Adipocyte (in vitro differentiated cells): ENCODE measurements around the gene FGF19.
"Not testable (repeated sequence)": the region's sequence is repeated elsewhere in the genome, so short reads cannot be mapped to it uniquely, and the experiment has no call there.

Source experiments
- DNase-seq: peaks from one replicate; pipeline ENCODE4 v3.0.0-alpha.2; 2015; ENCODE audit warnings: low read depth
- H3K27me3 ChIP-seq: replicated peaks from 2 replicates; pipeline ENCODE4 v1.7.0; 2013; ENCODE audit warnings: mild to moderate bottlenecking, low read length, moderate library complexity; ENCODE audit not compliant: control insufficient read depth, insufficient read depth
- H3K36me3 ChIP-seq: 2 replicates; pipeline ENCODE4 v1.7.0; 2013; ENCODE audit warnings: low read length, mild to moderate bottlenecking, moderate library complexity; ENCODE audit not compliant: control insufficient read depth, insufficient read depth, severe bottlenecking
- H3K4me1 ChIP-seq: 2 replicates; pipeline ENCODE4 v1.7.0; 2013; ENCODE audit warnings: mild to moderate bottlenecking, low read length, moderate library complexity; ENCODE audit not compliant: control insufficient read depth, insufficient read depth
- H3K4me3 ChIP-seq: 2 replicates; pipeline ENCODE4 v1.7.0; 2013; ENCODE audit warnings: mild to moderate bottlenecking, low read length, moderate library complexity
- H3K9ac ChIP-seq: 2 replicates; pipeline ENCODE4 v1.7.0; 2013; ENCODE audit warnings: mild to moderate bottlenecking, low read length, moderate library complexity
- H3K9me3 ChIP-seq: 2 replicates; pipeline ENCODE4 v1.7.0; 2013; ENCODE audit warnings: mild to moderate bottlenecking, low read length, moderate library complexity; ENCODE audit not compliant: control insufficient read depth

Gene FGF19

GRCh38 chr11:69702769-69703452, 911 bp downstream of the FGF19 start:
- Histone ChIP-seq H3K27me3 (peaks cover 60% of the 10 kb centered on the region), H3K36me3 (no peaks in the 10 kb centered on the region), H3K9ac (no peak overlapping the region), H3K4me3 (no peak overlapping the region), H3K4me1 (peaks cover 2% of the 10 kb centered on the region), H3K9me3 (no peaks in the 10 kb centered on the region)
- DNase-seq = no peak

- no peaks in the 10 kb centered on the region for H3K9me3 ChIP-seq
- no peak overlapping the region for H3K9ac ChIP-seq
- DNase-seq = no peak
- peaks cover 58% of the 10 kb centered on the region for H3K27me3 ChIP-seq
- H3K4me3 ChIP-seq = no peak overlapping the region
- peaks cover 2% of the 10 kb centered on the region for H3K4me1 ChIP-seq
- H3K36me3 ChIP-seq = no peaks in the 10 kb centered on the region
These were observed 1.6 kb downstream of the FGF19 start for GRCh38 chr11:69702239-69702691.

- Histone ChIP-seq H3K27me3 (peaks cover 55% of the 10 kb centered on the region), H3K9me3 (no peaks in the 10 kb centered on the region), H3K36me3 (no peaks in the 10 kb centered on the region), H3K9ac (no peak overlapping the region), H3K4me3 (no peak overlapping the region), H3K4me1 (peaks cover 2% of the 10 kb centered on the region)
- DNase-seq = peak; percentile 63
These were observed 3.3 kb downstream of the FGF19 start for GRCh38 chr11:69700278-69701140.

GRCh38 chr11:69699213-69699612, 4.6 kb downstream of the FGF19 start:
- Histone ChIP-seq H3K27me3 (peaks cover 62% of the 10 kb centered on the region), H3K9me3 (no peaks in the 10 kb centered on the region), H3K9ac (no peak overlapping the region), H3K4me3 (no peak overlapping the region), H3K36me3 (no peaks in the 10 kb centered on the region), H3K4me1 (peaks cover 2% of the 10 kb centered on the region)
- DNase-seq = no peak

- H3K4me1 ChIP-seq = peaks cover 2% of the 10 kb centered on the region
- H3K9me3 ChIP-seq = no peaks in the 10 kb centered on the region
- peaks cover 67% of the 10 kb centered on the region for H3K27me3 ChIP-seq
- no peak overlapping the region for H3K4me3 ChIP-seq
- H3K9ac ChIP-seq = no peak overlapping the region
- no peaks in the 10 kb centered on the region for H3K36me3 ChIP-seq
- no peak for DNase-seq
These were observed 5.5 kb downstream of the FGF19 start for GRCh38 chr11:69698362-69698761.

GRCh38 chr11:69697861-69698260, 6.0 kb downstream of the FGF19 start:
- peaks cover 2% of the 10 kb centered on the region for H3K4me1 ChIP-seq
- H3K36me3 ChIP-seq = no peaks in the 10 kb centered on the region
- H3K9me3 ChIP-seq = peaks cover 3% of the 10 kb centered on the region
- no peak overlapping the region for H3K9ac ChIP-seq
- DNase-seq = no peak
- peaks cover 66% of the 10 kb centered on the region for H3K27me3 ChIP-seq
- H3K4me3 ChIP-seq = no peak overlapping the region

GRCh38 chr11:69697469-69697843, 6.4 kb downstream of the FGF19 start:
- no peaks in the 10 kb centered on the region for H3K36me3 ChIP-seq
- H3K4me1 ChIP-seq = peaks cover 2% of the 10 kb centered on the region
- H3K4me3 ChIP-seq = no peak overlapping the region
- H3K9me3 ChIP-seq = peaks cover 7% of the 10 kb centered on the region
- H3K27me3 ChIP-seq = peaks cover 66% of the 10 kb centered on the region
- no peak for DNase-seq
- no peak overlapping the region for H3K9ac ChIP-seq

- no peak for DNase-seq
- Histone ChIP-seq H3K27me3 (peaks cover 65% of the 10 kb centered on the region), H3K4me3 (no peak overlapping the region)
These were observed 6.9 kb downstream of the FGF19 start for GRCh38 chr11:69696749-69697468.

GRCh38 chr11:69695995-69696394, 7.8 kb downstream of the FGF19 start:
- Histone ChIP-seq H3K27me3 (peaks cover 57% of the 10 kb centered on the region), H3K9me3 (peaks cover 18% of the 10 kb centered on the region)
- H3K9ac ChIP-seq, H3K4me1 ChIP-seq, H3K4me3 ChIP-seq, DNase-seq, H3K36me3 ChIP-seq: not testable (repeated sequence)

More at GRCh38 chr11:69696749-69697468, 6.9 kb downstream of the FGF19 start:
- Histone ChIP-seq H3K9ac (no peak overlapping the region), H3K9me3 (peaks cover 12% of the 10 kb centered on the region), H3K4me1 (peaks cover 2% of the 10 kb centered on the region), H3K36me3 (no peaks in the 10 kb centered on the region)

- Histone ChIP-seq H3K27me3 (peaks cover 53% of the 10 kb centered on the region), H3K36me3 (no peaks in the 10 kb centered on the region), H3K4me3 (no peak overlapping the region), H3K9ac (no peak overlapping the region), H3K4me1 (no peaks in the 10 kb centered on the region), H3K9me3 (peaks cover 18% of the 10 kb centered on the region)
- no peak for DNase-seq
These were observed 8.2 kb downstream of the FGF19 start for GRCh38 chr11:69695581-69695980.

- H3K4me1 ChIP-seq = no peaks in the 10 kb centered on the region
- peaks cover 18% of the 10 kb centered on the region for H3K9me3 ChIP-seq
- H3K36me3 ChIP-seq = no peaks in the 10 kb centered on the region
- H3K4me3 ChIP-seq = no peak overlapping the region
- peaks cover 55% of the 10 kb centered on the region for H3K27me3 ChIP-seq
- no peak overlapping the region for H3K9ac ChIP-seq
- DNase-seq = no peak
These were observed 9.0 kb downstream of the FGF19 start for GRCh38 chr11:69694781-69695180.
